A549 (cell line): Measurements from ENCODE around the gene CALML5. TPM values are rescaled to one million over a fixed set of nuclear protein-coding genes. Genes with fewer than 3 reads are reported as not detected.
A peak's percentile ranks its signal among the peaks of the same experiment; 100 is the strongest.

Experiments
- ATAC-seq, 2 experiments: fragments of 200-7000 bp in 1 of 2; fragments of >200 bp in 1 of 2; cut with Nextera tagmentation in 1 of 2; cut with Tn5 transposase in 1 of 2; 3 replicates each; pipeline versions ENCODE4 v1.8.0 to v1.9.1; 2018 to 2020; ENCODE audit warnings: mild to moderate bottlenecking in 1 of 2, moderate library complexity in 1 of 2
- CTCF ChIA-PET: fragments of 300-600 bp; sonication (Branson Sonifier 250); formaldehyde crosslinking; extraction: SDS; loops from one replicate; lab custom pipeline; 2021; ENCODE audit warnings: antibody characterized with exemption, inconsistent platforms; lab: Yijun Ruan, JAX
- POLR2A ChIA-PET: fragments of 350-600 bp; formaldehyde crosslinking; extraction: SDS; loops from one replicate; lab custom pipeline; 2021; ENCODE audit warnings: antibody characterized with exemption, inconsistent platforms; lab: Yijun Ruan, JAX
- DNase-seq, 2 experiments: peaks; one replicate each; pipeline versions ENCODE4 v3.0.0 to v3.0.0-alpha.2; 2011 to 2016; ENCODE audit warnings: low read depth in 1 of 2, low spot score in 1 of 2
- FAIRE-seq: peaks from 2 replicates; lab custom pipeline; 2011; peaks lifted over from hg19 to GRCh38; lab: Jason Lieb, UNC
- H3K27ac ChIP-seq, 2 experiments: fragments of >200 bp; sonication (Bioruptor Twin); formaldehyde crosslinking; 3 replicates each; pipeline ENCODE4 v1.5.1; 2016 to 2017
- H3K4me1 ChIP-seq: fragments of >200 bp; sonication (Bioruptor Twin); formaldehyde crosslinking; 3 replicates; pipeline ENCODE4 v1.6.1; 2016
- H3K4me2 ChIP-seq: fragments of >200 bp; sonication (Bioruptor Twin); formaldehyde crosslinking; 3 replicates; pipeline ENCODE4 v1.6.1; 2016
- H3K4me3 ChIP-seq: fragments of >200 bp; sonication (Bioruptor Twin); formaldehyde crosslinking; 3 replicates; pipeline ENCODE4 v1.5.1; 2016
- H3K9me3 ChIP-seq: fragments of >200 bp; sonication (Bioruptor Twin); formaldehyde crosslinking; 3 replicates; pipeline ENCODE4 v1.6.1; 2016
- CBX2 ChIP-seq: fragments of 200-600 bp; sonication (generic); IDR thresholded peaks from 2 replicates; pipeline ENCODE4 v1.6.1; 2016; ENCODE audit warnings: low read depth, mild to moderate bottlenecking, borderline replicate concordance
- CBX8 ChIP-seq: fragments of 200-600 bp; sonication (generic); IDR thresholded peaks from 2 replicates; pipeline ENCODE4 v1.6.1; 2016
- CEBPB ChIP-seq, 2 experiments: fragments of >200 bp in 1 of 2; sonication (Bioruptor Twin) in 1 of 2; formaldehyde crosslinking in 1 of 2; IDR thresholded peaks; 2 replicates each; pipeline ENCODE4 v1.6.1; 2012 to 2016
- CHD4 ChIP-seq: fragments of 200-600 bp; sonication (generic); IDR thresholded peaks from 2 replicates; pipeline ENCODE4 v1.6.1; 2016; ENCODE audit warnings: antibody characterized with exemption, mild to moderate bottlenecking, borderline replicate concordance
- EHF ChIP-seq: fragments of 250-450 bp; sonication (Bioruptor Pico); IDR thresholded peaks from 2 replicates; pipeline ENCODE4 v1.5.0; 2020; ENCODE audit warnings: mild to moderate bottlenecking
- EHMT2 ChIP-seq: fragments of 200-600 bp; sonication (generic); IDR thresholded peaks from 2 replicates; pipeline ENCODE4 v1.6.1; 2016; ENCODE audit warnings: antibody characterized with exemption, low read depth, mild to moderate bottlenecking, moderate library complexity
- ESRRA ChIP-seq: fragments of 150-350 bp; IDR thresholded peaks from 2 replicates; pipeline ENCODE4 v1.6.1; 2014; ENCODE audit warnings: mild to moderate bottlenecking, low read length, borderline replicate concordance
- FOSB ChIP-seq: fragments of 250-450 bp; sonication (Bioruptor Pico); IDR thresholded peaks from 2 replicates; pipeline ENCODE4 v1.5.0; 2020; ENCODE audit warnings: mild to moderate bottlenecking, moderate library complexity
- FOSL2 ChIP-seq, 2 experiments: fragments of 450-650 bp in 1 of 2; fragments of >200 bp in 1 of 2; sonication (Bioruptor Twin) in 1 of 2; formaldehyde crosslinking; IDR thresholded peaks; 2 replicates each; pipeline versions ENCODE4 v1.5.0 to v1.6.1; 2016 to 2020; ENCODE audit warnings: mild to moderate bottlenecking in 1 of 2, moderate library complexity in 1 of 2
- HOXB5 ChIP-seq: fragments of 250-450 bp; sonication (Bioruptor Pico); IDR thresholded peaks from 2 replicates; pipeline ENCODE4 v1.5.0; 2020; ENCODE audit warnings: mild to moderate bottlenecking, moderate library complexity
- JUNB ChIP-seq: fragments of >200 bp; sonication (Bioruptor Twin); formaldehyde crosslinking; IDR thresholded peaks from 2 replicates; pipeline ENCODE4 v1.6.1; 2016
- KDM5A ChIP-seq: fragments of 200-600 bp; sonication (generic); IDR thresholded peaks from 2 replicates; pipeline ENCODE4 v1.6.1; 2016; ENCODE audit warnings: antibody characterized with exemption, mild to moderate bottlenecking
- NR3C1 ChIP-seq: fragments of >200 bp; sonication (Bioruptor Twin); formaldehyde crosslinking; IDR thresholded peaks from 3 replicates; pipeline ENCODE4 v1.6.1; 2017
- PHF8 ChIP-seq: fragments of 200-600 bp; sonication (generic); IDR thresholded peaks from 2 replicates; pipeline ENCODE4 v1.6.1; 2016; ENCODE audit warnings: low read depth, mild to moderate bottlenecking, antibody characterized with exemption, moderate library complexity, borderline replicate concordance
- POLR2A ChIP-seq: IDR thresholded peaks from 2 replicates; pipeline ENCODE4 v1.6.1; 2012; ENCODE audit warnings: mild to moderate bottlenecking, low read length
- POLR2AphosphoS2 ChIP-seq: conservative IDR thresholded peaks from 2 replicates; pipeline ENCODE4 v1.6.1; 2012; ENCODE audit warnings: low read length, improper control_type of control experiment, inconsistent platforms
- RAD21 ChIP-seq, 2 experiments: fragments of >200 bp in 1 of 2; sonication (Bioruptor Twin) in 1 of 2; formaldehyde crosslinking in 1 of 2; IDR thresholded peaks in 1 of 2; conservative IDR thresholded peaks in 1 of 2; 2 replicates in 1 of 2; 3 replicates in 1 of 2; pipeline ENCODE4 v1.6.1; 2012 to 2018; ENCODE audit warnings: inconsistent platforms in 1 of 2
- RCOR1 ChIP-seq: fragments of 150-350 bp; IDR thresholded peaks from 2 replicates; pipeline ENCODE4 v1.6.1; 2014; ENCODE audit warnings: antibody characterized with exemption, low read length, low read depth
- RNF2 ChIP-seq: fragments of 200-600 bp; sonication (generic); IDR thresholded peaks from 2 replicates; pipeline ENCODE4 v1.6.1; 2016; ENCODE audit warnings: low read depth, mild to moderate bottlenecking, antibody characterized with exemption, moderate library complexity, borderline replicate concordance
- SMC3 ChIP-seq: fragments of >200 bp; sonication (Bioruptor Twin); formaldehyde crosslinking; IDR thresholded peaks from 3 replicates; pipeline ENCODE4 v1.6.1; 2018; ENCODE audit warnings: inconsistent platforms
- TFCP2L1 ChIP-seq: fragments of 250-450 bp; sonication (Bioruptor Pico); IDR thresholded peaks from 2 replicates; pipeline ENCODE4 v1.5.0; 2021; ENCODE audit warnings: mild to moderate bottlenecking
- WGBS: methylation state at CpG from one replicate; pipeline ENCODE4 v1.1.6; 2017; ENCODE audit errors: missing lambda C conversion rate; 5-methylcytosine and 5-hydroxymethylcytosine counted together
- polyA plus RNA-seq, 4 experiments: library from polyadenylated mRNA; depleted of rRNA in 3 of 4; stranded (reverse); fragments of >200 nt; fragmentation: RNase III in 1 of 4; extraction: RNeasy Plus Mini Kit Qiagen cat#74134 plus additional on column Dnase treatment in 1 of 4; gene quantifications; 2 replicates in 3 of 4; 3 replicates in 1 of 4; pipeline ENCODE4 v1.2.3, GENCODE V29; 2011 to 2017
- TF ChIP-seq, protein P1 (sequence below): fragments of 150-350 bp; IDR thresholded peaks from 2 replicates; pipeline ENCODE4 v1.6.1; 2014; ENCODE audit warnings: low read depth, mild to moderate bottlenecking, low read length
- TF ChIP-seq, protein P2 (sequence below): fragments of >200 bp; sonication (Bioruptor Twin); formaldehyde crosslinking; IDR thresholded peaks from 3 replicates; pipeline ENCODE4 v1.6.1; 2016
- TF ChIP-seq, protein P3 (sequence below): fragments of 250-450 bp; sonication (Bioruptor Pico); IDR thresholded peaks from 2 replicates; pipeline ENCODE4 v1.5.0; 2020; ENCODE audit warnings: low read depth, mild to moderate bottlenecking, moderate library complexity

The CALML5 gene
- polyA plus RNA-seq, 2 of the 4 experiments (the other 2 are of a cell fraction): not detected

DNA sequence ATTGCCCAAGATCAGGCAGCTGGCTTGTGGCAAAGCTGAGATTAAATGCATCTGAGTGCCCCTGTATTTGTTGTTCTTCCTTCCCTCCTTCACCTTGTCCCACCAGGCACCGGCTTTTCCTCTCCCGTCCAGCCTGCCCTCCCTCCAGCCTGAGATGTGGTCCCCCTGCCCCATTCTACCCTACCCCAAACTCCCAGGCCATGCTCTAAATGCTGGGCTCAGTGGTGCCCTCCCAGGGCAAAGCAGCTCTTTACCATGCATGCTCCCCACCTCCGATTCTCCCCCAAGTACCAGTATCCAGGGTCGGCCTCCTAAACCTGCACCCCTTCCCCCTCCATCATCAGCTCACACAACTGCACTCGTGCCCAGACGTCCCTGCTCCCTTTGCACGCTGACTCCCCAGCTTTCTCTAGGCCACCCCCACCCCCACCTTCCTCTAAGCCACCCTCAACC lies 36.5 kb downstream of the CALML5 start:
- no peak for DNase-seq
- WGBS: 95% methylated on average over 7 of the region's 7 CpGs
- Histone ChIP-seq H3K4me1 (peaks cover 6% of the 10 kb centered on the region; the same call in 1 of the 3 replicates), H3K9me3 (no peaks in the 10 kb centered on the region), H3K4me3 (no peak overlapping the region), H3K4me2 (no peak overlapping the region), H3K27ac (no peak overlapping the region)
- no peak for FAIRE-seq
- POLR2A ChIA-PET: no interaction called here
- TF ChIP-seq CHD4 (no peak), CBX2 (no peak), RCOR1 (no peak), EHMT2 (no peak), POLR2AphosphoS2 (no peak), RNF2 (no peak), ESRRA (no peak), TFCP2L1 (CRISPR knock-in tag) (no peak), RAD21 (conservative IDR thresholded peaks at IDR 0.05 in 1 of 2, IDR thresholded peaks at IDR 0.05 in 1 of 2) (no peak), KDM5A (no peak), NR3C1 (no peak), FOSB (CRISPR knock-in tag) (no peak), JUNB (no peak)
- TF ChIP-seq, protein P1, sequence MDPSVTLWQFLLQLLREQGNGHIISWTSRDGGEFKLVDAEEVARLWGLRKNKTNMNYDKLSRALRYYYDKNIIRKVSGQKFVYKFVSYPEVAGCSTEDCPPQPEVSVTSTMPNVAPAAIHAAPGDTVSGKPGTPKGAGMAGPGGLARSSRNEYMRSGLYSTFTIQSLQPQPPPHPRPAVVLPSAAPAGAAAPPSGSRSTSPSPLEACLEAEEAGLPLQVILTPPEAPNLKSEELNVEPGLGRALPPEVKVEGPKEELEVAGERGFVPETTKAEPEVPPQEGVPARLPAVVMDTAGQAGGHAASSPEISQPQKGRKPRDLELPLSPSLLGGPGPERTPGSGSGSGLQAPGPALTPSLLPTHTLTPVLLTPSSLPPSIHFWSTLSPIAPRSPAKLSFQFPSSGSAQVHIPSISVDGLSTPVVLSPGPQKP: no peak
- peak in 1 of 2 experiments; percentile 19; a peak in 2 of 6 replicates for ATAC-seq
- CTCF ChIA-PET: interaction anchor here (0.7 to 5.6 kb wide), 8 partner anchors 22 to 648 kb away, joined by 3 to 33 read pairs (median 3); no protein-coding TSS in a partner anchor

DNA sequence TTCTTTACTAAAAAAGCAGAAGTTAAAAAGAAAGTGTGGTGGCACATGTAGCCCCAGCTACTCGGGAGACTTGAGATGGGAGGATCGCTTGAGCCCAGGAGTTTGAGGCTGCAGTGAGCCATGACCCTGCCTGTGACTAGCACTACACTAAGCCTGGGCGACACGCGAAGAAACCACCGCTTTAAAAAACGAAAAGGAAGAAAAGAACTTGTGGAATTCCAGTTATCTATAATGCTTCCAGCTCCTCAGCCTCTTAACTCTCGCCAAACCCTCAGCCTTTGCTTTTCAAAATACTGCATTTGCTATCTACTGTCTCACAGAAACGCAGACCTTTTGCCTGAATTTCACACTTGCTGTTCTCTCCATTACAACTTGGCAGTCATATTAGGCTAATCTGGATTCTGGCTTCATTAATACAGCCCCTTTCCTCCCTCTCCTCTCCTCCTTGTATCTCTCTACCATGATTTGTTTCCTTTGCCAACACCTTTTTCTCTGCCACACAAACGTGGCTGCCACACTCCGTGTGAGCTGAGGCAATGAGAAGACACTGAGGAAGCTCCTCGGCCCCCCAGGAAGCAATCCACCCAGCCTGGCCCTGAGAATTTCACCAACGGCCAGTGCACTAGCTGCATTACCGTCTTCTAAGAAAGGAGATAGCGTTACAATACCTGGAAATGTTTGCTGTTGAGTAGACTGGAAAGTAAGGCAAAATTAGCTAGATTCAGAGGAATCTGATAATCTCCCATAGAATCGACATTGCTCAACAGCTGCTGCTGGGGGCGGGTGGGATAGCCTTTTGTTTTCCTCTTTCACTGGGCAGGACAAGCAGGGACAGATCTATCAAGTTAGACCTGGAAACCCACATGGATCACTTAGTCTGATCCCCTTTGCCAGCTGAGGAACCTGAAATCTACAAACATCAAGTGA lies 37.2 kb downstream of the CALML5 start:
- ATAC-seq (no peak), FAIRE-seq (no peak), DNase-seq (no peak)
- no peak overlapping the region for H3K27ac ChIP-seq
- no peak overlapping the region for H3K4me3 ChIP-seq
- H3K9me3 ChIP-seq: no peaks in the 10 kb centered on the region
- POLR2A ChIA-PET: no interaction called here
- peaks cover 6% of the 10 kb centered on the region; the same call in 1 of the 3 replicates for H3K4me1 ChIP-seq
- CTCF ChIA-PET: interaction anchor here (0.7 to 5.6 kb wide), 10 partner anchors 18 to 326 kb away, joined by 3 to 33 read pairs (median 3); no protein-coding TSS in a partner anchor
- WGBS: 95% methylated on average over 17 of the region's 17 CpGs
- no peak overlapping the region for H3K4me2 ChIP-seq
- TF ChIP-seq EHF: no peak
- no peak for TF ChIP-seq SMC3
- TF ChIP-seq, protein P2, sequence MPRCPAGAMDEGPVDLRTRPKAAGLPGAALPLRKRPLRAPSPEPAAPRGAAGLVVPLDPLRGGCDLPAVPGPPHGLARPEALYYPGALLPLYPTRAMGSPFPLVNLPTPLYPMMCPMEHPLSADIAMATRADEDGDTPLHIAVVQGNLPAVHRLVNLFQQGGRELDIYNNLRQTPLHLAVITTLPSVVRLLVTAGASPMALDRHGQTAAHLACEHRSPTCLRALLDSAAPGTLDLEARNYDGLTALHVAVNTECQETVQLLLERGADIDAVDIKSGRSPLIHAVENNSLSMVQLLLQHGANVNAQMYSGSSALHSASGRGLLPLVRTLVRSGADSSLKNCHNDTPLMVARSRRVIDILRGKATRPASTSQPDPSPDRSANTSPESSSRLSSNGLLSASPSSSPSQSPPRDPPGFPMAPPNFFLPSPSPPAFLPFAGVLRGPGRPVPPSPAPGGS: no peak
- TF ChIP-seq CEBPB (IDR thresholded peaks at IDR 0.05): peak in 1 of 2 experiments; percentile 13; a peak in 1 of 4 replicates

DNA sequence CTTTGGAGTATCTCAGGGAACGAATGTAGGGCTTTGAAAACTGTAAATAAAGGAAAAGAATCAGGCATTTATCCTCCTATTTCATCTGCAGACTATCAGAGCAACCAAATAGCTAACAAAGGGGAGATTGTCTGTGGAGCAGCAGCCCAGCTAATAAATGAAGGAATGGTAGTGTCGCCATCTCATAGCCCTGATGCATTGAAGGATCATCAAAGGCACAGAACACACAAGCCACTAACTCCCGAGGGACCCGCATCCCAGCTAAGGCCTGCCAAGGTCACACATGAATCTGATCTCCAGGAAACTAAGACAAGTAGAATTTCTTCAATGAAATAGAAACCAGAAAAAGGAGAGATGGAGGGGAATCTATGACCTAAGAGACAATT lies 38.2 kb downstream of the CALML5 start:
- FAIRE-seq (no peak), ATAC-seq (no peak)
- no peaks in the 10 kb centered on the region for H3K9me3 ChIP-seq
- ChIA-PET CTCF (interaction anchor here (0.8 to 5.6 kb wide), 6 partner anchors 17 to 168 kb away, joined by 3 to 33 read pairs (median 3); no protein-coding TSS in a partner anchor), POLR2A (no interaction called here)
- no peak overlapping the region for H3K27ac ChIP-seq
- no peak overlapping the region for H3K4me2 ChIP-seq
- H3K4me3 ChIP-seq: no peak overlapping the region
- TF ChIP-seq, protein P3, sequence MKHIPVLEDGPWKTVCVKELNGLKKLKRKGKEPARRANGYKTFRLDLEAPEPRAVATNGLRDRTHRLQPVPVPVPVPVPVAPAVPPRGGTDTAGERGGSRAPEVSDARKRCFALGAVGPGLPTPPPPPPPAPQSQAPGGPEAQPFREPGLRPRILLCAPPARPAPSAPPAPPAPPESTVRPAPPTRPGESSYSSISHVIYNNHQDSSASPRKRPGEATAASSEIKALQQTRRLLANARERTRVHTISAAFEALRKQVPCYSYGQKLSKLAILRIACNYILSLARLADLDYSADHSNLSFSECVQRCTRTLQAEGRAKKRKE (CRISPR knock-in tag): no peak
- TF ChIP-seq PHF8 (no peak), POLR2A (no peak), CBX8 (no peak), FOSL2 (IDR thresholded peaks at IDR 0.05) (no peak), FOSL2 (CRISPR knock-in tag; IDR thresholded peaks at IDR 0.05) (no peak), HOXB5 (CRISPR knock-in tag) (no peak), RNF2 (no peak), EHMT2 (no peak)
- TF ChIP-seq, protein P2: no peak
- TF ChIP-seq, all 56 proteins: peak for 0
- peaks cover under 1% of the 10 kb centered on the region; the same call in 1 of the 3 replicates for H3K4me1 ChIP-seq
- DNase-seq: no peak
- 87% methylated on average over 4 of the region's 4 CpGs for WGBS
